ENCODE data around the gene KCNJ6. TPM values are rescaled to one million over a fixed set of nuclear protein-coding genes. Genes with fewer than 3 reads are reported as not detected.

Gene KCNJ6
- total and polyA plus RNA-seq, 2 of the 8 experiments (the other 6 are each of a cell fraction or from before 2014, with no cell fraction given): 0.51 to 1.2 TPM

DNA sequence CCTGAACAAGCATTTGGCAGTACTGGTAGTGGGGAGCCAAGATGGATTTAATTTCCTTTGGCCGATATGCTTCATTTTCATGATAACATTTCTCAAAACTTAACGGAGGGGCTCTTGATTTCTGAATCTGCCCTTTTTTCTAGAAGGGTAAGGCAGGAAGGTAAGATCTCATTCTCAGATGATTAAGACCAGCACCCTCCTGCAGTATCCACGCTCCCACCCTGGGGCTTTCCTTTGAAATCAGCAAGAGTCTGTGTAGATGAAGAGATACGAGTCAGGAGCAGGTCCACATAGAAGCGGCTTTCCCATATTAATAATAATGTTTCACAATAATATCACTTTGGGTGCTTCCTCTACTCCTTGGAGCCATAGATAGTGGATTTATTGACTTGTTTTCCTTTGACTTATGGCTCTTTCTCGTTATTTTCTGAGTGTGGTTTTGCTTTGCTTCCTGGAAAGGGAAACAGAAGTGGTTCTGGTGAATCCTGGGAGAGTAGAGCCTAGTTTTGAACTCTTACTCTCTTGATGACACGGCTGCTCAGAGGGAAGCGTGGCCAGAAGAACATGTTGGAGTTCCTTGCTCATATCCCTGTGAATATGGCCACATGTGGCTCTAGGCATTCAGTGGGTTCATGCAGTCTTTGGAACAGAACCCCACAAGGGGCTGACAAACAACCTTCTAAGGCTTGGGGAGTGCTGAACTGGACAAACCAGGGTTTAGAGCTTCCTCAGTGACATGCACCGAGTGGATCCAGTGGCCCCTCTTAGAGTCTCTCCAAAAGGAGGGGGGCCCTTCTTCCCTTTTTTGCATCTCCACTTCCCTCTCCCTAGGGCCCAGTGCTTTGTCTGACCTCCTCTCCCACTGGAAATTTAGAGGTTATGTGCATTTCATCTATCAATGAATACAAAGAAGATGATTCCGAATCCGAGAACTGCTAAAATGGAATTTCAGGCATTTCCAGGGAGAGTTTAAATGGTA, 354.0 kb downstream of the KCNJ6 start (continued):
- TF ChIP-seq, protein P1, sequence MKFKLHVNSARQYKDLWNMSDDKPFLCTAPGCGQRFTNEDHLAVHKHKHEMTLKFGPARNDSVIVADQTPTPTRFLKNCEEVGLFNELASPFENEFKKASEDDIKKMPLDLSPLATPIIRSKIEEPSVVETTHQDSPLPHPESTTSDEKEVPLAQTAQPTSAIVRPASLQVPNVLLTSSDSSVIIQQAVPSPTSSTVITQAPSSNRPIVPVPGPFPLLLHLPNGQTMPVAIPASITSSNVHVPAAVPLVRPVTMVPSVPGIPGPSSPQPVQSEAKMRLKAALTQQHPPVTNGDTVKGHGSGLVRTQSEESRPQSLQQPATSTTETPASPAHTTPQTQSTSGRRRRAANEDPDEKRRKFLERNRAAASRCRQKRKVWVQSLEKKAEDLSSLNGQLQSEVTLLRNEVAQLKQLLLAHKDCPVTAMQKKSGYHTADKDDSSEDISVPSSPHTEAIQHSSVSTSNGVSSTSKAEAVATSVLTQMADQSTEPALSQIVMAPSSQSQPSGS (IDR thresholded peaks at IDR 0.05; ENCODE audit: low read length): no peak
- TF ChIP-seq SP1 (IDR thresholded peaks at IDR 0.05; ENCODE audit: low read depth, low read length) (no peak), POLR2AphosphoS5 (IDR thresholded peaks at IDR 0.05; ENCODE audit: low read depth, low read length) (no peak), JUND (IDR thresholded peaks at IDR 0.05; ENCODE audit: low read length) (no peak), CEBPB (IDR thresholded peaks at IDR 0.05; ENCODE audit: low read depth, low read length) (no peak), TAF1 (IDR thresholded peaks at IDR 0.05; ENCODE audit: low read depth, low read length) (no peak), RNF2 (IDR thresholded peaks at IDR 0.05; ENCODE audit: borderline replicate concordance, low read depth, low read length, missing control alignments, poor library complexity, severe bottlenecking) (no peak), BACH1 (IDR thresholded peaks at IDR 0.05; ENCODE audit: low read length) (no peak), SIX5 (IDR thresholded peaks at IDR 0.05; ENCODE audit: low read depth, low read length) (no peak)
